ENCODE results near the gene ILKAP.

GRCh38 chr2:238128061-238128440 lies 75.4 kb downstream of the ILKAP start:
- TF ChIP-seq CTCF (IDR thresholded peaks at IDR 0.05; ENCODE audit: low read length) (no peak), EZH2 (IDR thresholded peaks at IDR 0.05; ENCODE audit: borderline replicate concordance, low read length) (no peak)
